ENCODE measurements around the gene LPP.

DNA sequence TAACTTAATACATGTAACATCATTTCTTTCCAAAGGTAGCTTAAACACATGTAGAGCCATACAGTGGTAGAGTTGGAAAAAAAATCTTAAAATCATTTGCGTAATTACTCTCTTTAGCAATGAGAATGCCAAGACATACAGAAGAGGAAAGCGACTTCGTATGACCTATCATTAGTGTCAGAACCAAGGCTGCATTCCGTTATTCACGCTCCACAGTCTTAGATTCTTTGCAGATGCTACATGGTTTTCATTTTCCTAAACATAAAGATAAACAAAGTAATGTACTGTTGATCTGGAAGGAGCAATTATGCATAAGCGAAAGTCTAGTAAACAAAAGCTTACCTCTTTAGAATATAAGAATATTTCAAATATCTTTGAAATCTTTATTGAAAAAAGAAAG is 607.5 kb downstream of the LPP start:
- TF ChIP-seq CTCF (IDR thresholded peaks at IDR 0.05) (no peak), POLR2A (IDR thresholded peaks at IDR 0.05) (no peak), EP300 (IDR thresholded peaks at IDR 0.05) (no peak)

All from ovary (tissue), 3 donors.